IPS-18a (cell line): ENCODE measurements around the gene KSR2.
A peak's percentile ranks its signal among the peaks of the same experiment; 100 is the strongest.
"Not testable (repeated sequence)": the region's sequence is repeated elsewhere in the genome, so short reads cannot be mapped to it uniquely, and the experiment has no call there.

Source experiments
- H3K27ac ChIP-seq: one replicate; pipeline ENCODE4 v1.5.1; 2013; ENCODE audit warnings: low read length
- H3K27me3 ChIP-seq: one replicate; pipeline ENCODE4 v1.6.1; 2013; ENCODE audit warnings: mild to moderate bottlenecking, low read length; ENCODE audit not compliant: control insufficient read depth, insufficient read depth
- H3K36me3 ChIP-seq: one replicate; pipeline ENCODE4 v1.6.1; 2013; ENCODE audit warnings: low read depth, low read length; ENCODE audit not compliant: control insufficient read depth
- H3K4me1 ChIP-seq: one replicate; pipeline ENCODE4 v1.6.1; 2013; ENCODE audit warnings: low read depth, low read length; ENCODE audit not compliant: control insufficient read depth
- H3K4me3 ChIP-seq: one replicate; pipeline ENCODE4 v1.5.1; 2013; ENCODE audit warnings: low read length
- H3K9ac ChIP-seq: one replicate; pipeline ENCODE4 v1.6.1; 2013; ENCODE audit warnings: mild to moderate bottlenecking, low read length, moderate library complexity
- H3K9me3 ChIP-seq: one replicate; pipeline ENCODE4 v1.6.1; 2013; ENCODE audit warnings: low read depth, low read length; ENCODE audit not compliant: control insufficient read depth

Gene KSR2

GRCh38 chr12:117968826-117969659, at the start of gene KSR2:
Gene KSR2, minus strand, starts transcription at chr12:117968990. Its CDS starts 735 bp downstream, at chr12:117968255.
- Histone ChIP-seq H3K27me3 (peaks cover 30% of the 10 kb centered on the region), H3K9me3 (no peaks in the 10 kb centered on the region), H3K36me3 (no peaks in the 10 kb centered on the region), H3K27ac (no peak within 1 kb of the TSS), H3K9ac (peak within 1 kb of the TSS; percentile 72), H3K4me1 (peaks cover 9% of the 10 kb centered on the region), H3K4me3 (peak within 1 kb of the TSS; percentile 80)

- H3K4me3 ChIP-seq: peak overlapping the region; percentile 90
Observed at GRCh38 chr12:118017926-118018325, 49.1 kb upstream of the KSR2 start.

GRCh38 chr12:118016424-118017264, 47.9 kb upstream of the KSR2 start, which contains the start of gene RFC5:
Gene RFC5, plus strand, starts transcription at chr12:118016703. Its CDS starts 125 bp downstream, at chr12:118016828.
- Histone ChIP-seq H3K9ac (peak within 1 kb of the TSS; percentile 84), H3K27me3 (no peaks in the 10 kb centered on the region), H3K4me3 (peak within 1 kb of the TSS; percentile 90), H3K27ac (peak within 1 kb of the TSS; percentile 65), H3K9me3 (no peaks in the 10 kb centered on the region), H3K36me3 (peaks cover 28% of the 10 kb centered on the region), H3K4me1 (peaks cover 8% of the 10 kb centered on the region)

More at GRCh38 chr12:118017926-118018325, 49.1 kb upstream of the KSR2 start:
- H3K27me3 ChIP-seq: no peaks in the 10 kb centered on the region
- H3K9me3 ChIP-seq: no peaks in the 10 kb centered on the region
- H3K4me1 ChIP-seq: peaks cover 8% of the 10 kb centered on the region
- H3K36me3 ChIP-seq: peaks cover 41% of the 10 kb centered on the region
- no peak overlapping the region for H3K27ac ChIP-seq
- no peak overlapping the region for H3K9ac ChIP-seq

GRCh38 chr12:118015944-118016343, 47.2 kb upstream of the KSR2 start:
- H3K4me3 ChIP-seq: peak overlapping the region; percentile 90
- H3K27ac ChIP-seq: no peak overlapping the region
- H3K36me3 ChIP-seq: peaks cover 21% of the 10 kb centered on the region
- no peaks in the 10 kb centered on the region for H3K27me3 ChIP-seq
- H3K9ac ChIP-seq: no peak overlapping the region
- no peaks in the 10 kb centered on the region for H3K9me3 ChIP-seq
- peaks cover 8% of the 10 kb centered on the region for H3K4me1 ChIP-seq

- Histone ChIP-seq H3K27ac (no peak overlapping the region), H3K9me3 (no peaks in the 10 kb centered on the region), H3K4me1 (peaks cover 8% of the 10 kb centered on the region), H3K36me3 (peaks cover 15% of the 10 kb centered on the region), H3K9ac (no peak overlapping the region), H3K4me3 (no peak overlapping the region), H3K27me3 (no peaks in the 10 kb centered on the region)
Observed at GRCh38 chr12:118015306-118015705, 46.5 kb upstream of the KSR2 start.

- Histone ChIP-seq H3K27ac (no peak overlapping the region), H3K4me1 (peaks cover 8% of the 10 kb centered on the region), H3K27me3 (no peaks in the 10 kb centered on the region), H3K4me3 (no peak overlapping the region), H3K36me3 (no peaks in the 10 kb centered on the region), H3K9me3 (no peaks in the 10 kb centered on the region), H3K9ac (no peak overlapping the region)
Observed at GRCh38 chr12:118013283-118013682, 44.5 kb upstream of the KSR2 start.

GRCh38 chr12:118011961-118012360, 43.2 kb upstream of the KSR2 start:
- Histone ChIP-seq H3K4me3 (no peak overlapping the region), H3K27me3 (no peaks in the 10 kb centered on the region), H3K4me1 (peaks cover 6% of the 10 kb centered on the region), H3K36me3 (no peaks in the 10 kb centered on the region), H3K9ac (no peak overlapping the region), H3K27ac (no peak overlapping the region), H3K9me3 (no peaks in the 10 kb centered on the region)

- Histone ChIP-seq H3K4me3 (no peak overlapping the region), H3K4me1 (peaks cover 6% of the 10 kb centered on the region)
Observed at GRCh38 chr12:118011377-118011776, 42.6 kb upstream of the KSR2 start.

GRCh38 chr12:118010903-118011302, 42.1 kb upstream of the KSR2 start:
- no peak overlapping the region for H3K9ac ChIP-seq

More at GRCh38 chr12:118011377-118011776, 42.6 kb upstream of the KSR2 start:
- no peak overlapping the region for H3K9ac ChIP-seq
- no peak overlapping the region for H3K27ac ChIP-seq
- H3K9me3 ChIP-seq: no peaks in the 10 kb centered on the region
- no peaks in the 10 kb centered on the region for H3K27me3 ChIP-seq
- H3K36me3 ChIP-seq: no peaks in the 10 kb centered on the region

GRCh38 chr12:117999806-118000205, 31.0 kb upstream of the KSR2 start:
- not testable (repeated sequence) for H3K27me3 ChIP-seq, H3K9ac ChIP-seq, H3K36me3 ChIP-seq, H3K27ac ChIP-seq, H3K4me1 ChIP-seq, H3K9me3 ChIP-seq, H3K4me3 ChIP-seq

More at GRCh38 chr12:118010903-118011302, 42.1 kb upstream of the KSR2 start:
- H3K4me3 ChIP-seq: no peak overlapping the region
- no peaks in the 10 kb centered on the region for H3K36me3 ChIP-seq
- H3K9me3 ChIP-seq: no peaks in the 10 kb centered on the region
- H3K27me3 ChIP-seq: no peaks in the 10 kb centered on the region
- H3K27ac ChIP-seq: no peak overlapping the region
- peaks cover 2% of the 10 kb centered on the region for H3K4me1 ChIP-seq

- Histone ChIP-seq H3K36me3 (no peaks in the 10 kb centered on the region), H3K4me3 (no peak overlapping the region), H3K27ac (no peak overlapping the region), H3K9ac (no peak overlapping the region), H3K9me3 (no peaks in the 10 kb centered on the region), H3K4me1 (no peaks in the 10 kb centered on the region), H3K27me3 (no peaks in the 10 kb centered on the region)
Observed at GRCh38 chr12:117998719-117999118, 29.9 kb upstream of the KSR2 start.
